Left renal cortex interstitium (tissue), 4 donors: ENCODE results near the gene CGNL1. TPM values are rescaled to one million over a fixed set of nuclear protein-coding genes. Genes with fewer than 3 reads are reported as not detected.

ENCODE experiments used
- DNase-seq, 4 donors: peaks; one replicate each; pipeline ENCODE4 v3.0.0-alpha.2; 2013; ENCODE audit warnings: low read depth in 4 of 4, low spot score in 2 of 4, missing footprints in 1 of 4
- polyA plus RNA-seq, 4 donors: library from polyadenylated mRNA; unstranded; fragments of 120-200 nt; gene quantifications; one replicate each; pipeline ENCODE4 v1.2.1, GENCODE V29; 2013; ENCODE audit not compliant: insufficient read length in 4 of 4

CGNL1 gene
- polyA plus RNA-seq, 4 donors, result 59.7 to 67.1 (median 62.9) TPM

DNA sequence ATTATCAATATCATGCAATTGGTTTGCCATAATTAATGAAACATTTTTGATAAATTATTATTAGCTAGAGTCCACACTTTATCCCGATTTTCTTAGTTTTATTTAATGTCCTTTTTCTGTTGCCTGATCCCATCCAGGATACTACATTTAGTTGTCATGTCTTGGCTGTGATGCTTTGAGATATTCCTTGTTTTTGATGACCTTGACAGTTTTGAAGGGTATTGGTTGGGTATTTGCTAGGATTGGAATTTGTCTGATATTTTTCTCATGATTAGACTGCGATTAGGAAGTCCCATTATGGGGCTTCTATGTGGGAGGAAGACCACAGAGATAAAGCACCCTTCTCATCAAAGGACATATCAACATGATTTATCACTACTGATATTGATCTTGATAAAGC, 43.0 kb downstream of the CGNL1 start:
- DNase-seq, result no peak

- no peak for DNase-seq
These were observed 44.8 kb downstream of the CGNL1 start for GRCh38 chr15:57421110-57421509.

- DNase-seq, result no peak
These were observed 45.2 kb downstream of the CGNL1 start for GRCh38 chr15:57421551-57421950.

DNA sequence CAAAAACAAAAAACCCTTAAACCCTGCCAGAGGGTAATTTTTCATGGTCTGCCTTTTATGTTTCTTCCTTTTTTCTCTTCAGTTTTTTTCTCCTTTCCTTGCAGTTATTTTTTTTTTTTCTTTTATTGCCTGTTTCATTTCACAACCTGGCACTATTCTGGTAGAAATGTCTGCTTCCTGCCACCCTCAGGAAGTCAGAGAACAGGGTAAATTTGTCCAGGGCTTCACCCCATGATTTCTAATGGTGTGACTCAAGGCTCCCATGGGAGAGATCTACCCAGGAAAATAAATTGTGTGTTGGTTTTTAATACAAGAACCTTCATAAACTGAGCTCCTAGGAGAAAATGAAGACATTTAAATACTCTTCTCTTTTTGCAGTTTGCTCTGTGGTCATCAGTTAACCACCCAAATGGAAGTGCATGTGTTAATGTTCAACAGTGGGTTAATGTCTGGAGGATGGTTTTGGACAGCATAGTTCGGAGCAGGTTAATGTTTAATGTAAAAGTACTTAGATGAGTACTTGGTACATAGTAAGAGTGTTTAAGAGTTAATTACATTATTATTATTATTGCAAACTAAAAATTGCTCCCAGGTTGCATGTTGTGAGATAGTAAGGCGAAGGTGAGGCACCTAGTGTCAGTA, 45.9 kb downstream of the CGNL1 start:
- DNase-seq, result no peak

DNA sequence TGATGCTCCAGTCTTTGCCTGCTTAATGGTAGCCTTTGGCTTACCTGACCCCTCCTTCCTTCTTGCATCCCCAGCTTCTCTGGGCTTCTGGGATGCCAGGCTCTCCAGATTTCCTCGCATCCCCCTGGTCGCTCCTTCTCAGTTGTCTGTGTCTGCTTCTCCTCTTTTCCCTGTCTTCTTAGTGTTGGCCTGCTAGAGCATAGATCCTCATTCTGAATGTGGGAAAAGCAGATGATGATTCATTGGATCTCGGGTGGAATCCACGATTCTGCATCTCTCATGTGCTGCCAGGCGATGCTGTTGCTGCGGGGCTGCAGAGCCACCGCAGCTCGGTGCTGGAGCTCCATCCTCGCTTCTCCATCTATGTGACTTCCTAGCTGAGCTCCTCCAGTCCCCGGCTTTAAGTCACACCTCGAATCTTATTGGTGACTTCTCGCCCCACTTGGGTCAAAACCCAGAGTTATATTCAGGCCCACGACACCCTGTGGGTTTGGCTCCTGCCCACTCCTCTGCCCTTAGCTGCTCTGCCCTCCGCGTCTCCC, 47.4 kb downstream of the CGNL1 start:
- no peak for DNase-seq

GRCh38 chr15:57424628-57425405, 48.5 kb downstream of the CGNL1 start:
- no peak for DNase-seq

- DNase-seq, result no peak
These were observed 49.5 kb downstream of the CGNL1 start for GRCh38 chr15:57425842-57426241.

GRCh38 chr15:57427367-57427821, 51.1 kb downstream of the CGNL1 start:
- DNase-seq, result no peak

- no peak for DNase-seq
These were observed 55.9 kb downstream of the CGNL1 start for GRCh38 chr15:57432141-57432741.

DNA sequence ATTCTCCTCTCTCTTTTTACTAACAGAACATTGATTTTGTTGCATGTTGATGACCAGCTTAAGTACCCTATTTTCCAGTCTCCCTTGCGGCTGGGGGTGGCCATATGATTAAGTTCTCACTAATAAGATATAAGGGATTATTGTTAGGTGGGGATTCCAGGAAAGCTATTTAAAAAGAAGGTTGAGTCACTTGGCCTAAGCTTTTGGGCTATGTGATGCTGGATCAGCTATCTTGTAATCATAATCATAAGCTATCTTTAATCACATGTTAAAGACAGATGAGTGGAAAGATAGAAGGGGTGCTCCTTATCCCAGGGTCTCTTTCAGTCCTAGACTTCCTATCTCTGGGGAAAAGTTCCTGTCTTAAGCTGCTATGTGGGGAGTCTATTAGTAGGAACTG, 59.9 kb downstream of the CGNL1 start:
- DNase-seq, result no peak

- DNase-seq, result no peak
These were observed 60.7 kb downstream of the CGNL1 start for GRCh38 chr15:57436961-57437360.

DNA sequence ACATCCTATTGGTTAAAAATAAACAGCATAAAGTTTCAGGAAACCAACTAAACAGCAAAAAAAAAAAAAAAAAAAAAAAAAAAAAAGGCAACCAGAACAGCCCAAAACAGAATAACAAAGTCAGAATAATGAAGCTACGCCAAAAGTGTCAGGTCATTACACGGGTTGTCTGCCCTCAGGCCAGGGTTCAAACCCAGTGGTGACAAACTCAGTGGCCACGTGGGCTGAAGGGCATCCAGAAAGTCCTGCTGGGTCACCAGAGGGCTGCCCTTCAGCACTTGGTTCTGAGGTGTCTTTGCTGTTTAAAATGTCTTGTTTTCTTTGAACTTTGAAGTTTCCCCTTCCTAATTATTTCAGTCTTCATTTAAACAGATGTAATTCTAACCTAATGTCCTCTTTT, 61.3 kb downstream of the CGNL1 start:
- DNase-seq, result no peak

DNA sequence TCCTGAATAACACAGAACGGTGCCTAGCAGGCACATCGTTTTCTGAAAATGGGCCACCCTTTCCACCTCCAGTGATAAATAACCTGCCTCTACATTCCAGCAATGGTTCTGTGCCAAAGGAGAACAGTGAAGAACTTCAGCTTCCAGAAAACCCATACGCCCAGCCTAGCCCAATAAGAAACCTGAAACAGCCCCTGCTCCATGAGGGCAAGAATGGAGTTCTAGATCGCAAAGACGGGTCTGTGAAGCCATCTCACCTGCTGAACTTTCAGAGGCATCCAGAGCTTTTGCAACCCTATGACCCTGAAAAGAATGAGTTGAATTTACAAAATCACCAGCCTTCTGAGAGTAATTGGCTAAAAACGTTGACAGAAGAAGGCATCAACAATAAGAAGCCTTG, 61.9 kb downstream of the CGNL1 start:
- no peak for DNase-seq

GRCh38 chr15:57439128-57440027, 63.1 kb downstream of the CGNL1 start:
- no peak for DNase-seq

DNA sequence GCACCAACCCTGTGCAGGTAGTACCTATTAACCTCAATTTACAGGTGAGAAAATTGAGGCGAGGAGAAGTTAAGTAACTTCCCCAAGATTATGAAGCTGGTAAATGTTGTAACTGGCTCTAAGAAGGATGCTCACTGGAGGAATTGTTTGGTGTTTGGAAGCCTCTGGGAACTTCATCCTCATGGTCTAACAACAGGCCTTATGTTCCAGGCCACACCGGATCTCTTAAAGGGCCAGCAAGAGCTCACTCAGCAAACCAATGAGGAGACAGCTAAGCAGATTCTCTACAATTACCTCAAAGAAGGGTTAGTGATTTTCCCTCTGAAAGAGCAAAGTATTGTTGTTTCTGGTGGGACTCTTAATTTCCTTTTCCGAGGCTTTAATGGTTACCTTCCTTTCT, 63.9 kb downstream of the CGNL1 start:
- DNase-seq, result no peak

DNA sequence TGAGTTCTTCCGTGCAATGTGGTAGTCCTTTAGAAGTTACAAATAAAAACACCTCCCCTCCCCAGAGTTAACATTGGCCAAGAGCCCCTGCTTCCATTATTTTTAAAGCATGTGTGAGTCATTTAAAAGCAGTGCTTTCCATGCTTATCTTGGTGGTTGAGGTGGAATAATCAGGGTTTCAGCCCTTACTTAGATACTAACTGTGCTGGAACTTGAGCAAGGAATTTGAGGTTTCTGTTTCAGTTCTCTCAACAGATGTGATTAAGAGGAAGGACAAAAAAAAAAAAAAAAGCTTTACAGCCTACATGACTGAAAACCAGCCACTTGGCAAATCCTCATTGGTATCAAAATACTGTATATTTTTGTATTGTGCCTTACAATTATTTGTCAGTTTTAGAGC, 64.5 kb downstream of the CGNL1 start:
- no peak for DNase-seq

- no peak for DNase-seq
These were observed 66.0 kb downstream of the CGNL1 start for GRCh38 chr15:57442335-57442734.

- no peak for DNase-seq
These were observed 67.2 kb downstream of the CGNL1 start for GRCh38 chr15:57443486-57443885.

DNA sequence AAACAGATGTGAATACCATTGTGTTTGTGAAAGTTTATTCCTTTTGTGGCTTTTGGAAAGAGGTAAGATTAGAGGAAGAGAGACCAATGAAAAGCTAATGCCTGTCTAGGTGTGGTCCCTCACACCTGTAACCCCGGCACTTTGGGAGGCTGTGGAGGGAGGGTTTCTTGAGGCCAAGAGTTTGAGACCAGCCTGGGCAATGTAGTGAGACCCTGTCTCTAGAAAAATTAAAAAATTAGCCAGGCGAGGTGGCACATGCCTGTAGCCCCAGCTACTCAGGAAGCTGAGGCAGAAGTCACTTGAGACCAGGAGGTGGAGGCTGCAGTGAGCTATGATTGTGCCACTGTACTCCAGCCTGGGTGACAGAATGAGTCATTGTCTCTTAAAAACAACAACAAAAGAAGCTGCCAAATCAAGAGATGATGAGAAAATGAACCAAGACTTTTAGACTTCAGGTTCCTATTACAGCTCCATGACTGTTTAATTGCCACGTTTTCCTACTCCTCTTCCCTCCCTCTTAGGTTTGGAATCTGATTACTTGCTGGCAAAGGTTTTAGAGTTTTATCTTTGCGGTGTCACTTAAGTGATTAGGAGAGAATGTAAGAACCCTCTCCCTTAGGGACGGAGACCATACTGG, 68.7 kb downstream of the CGNL1 start:
- DNase-seq, result no peak

DNA sequence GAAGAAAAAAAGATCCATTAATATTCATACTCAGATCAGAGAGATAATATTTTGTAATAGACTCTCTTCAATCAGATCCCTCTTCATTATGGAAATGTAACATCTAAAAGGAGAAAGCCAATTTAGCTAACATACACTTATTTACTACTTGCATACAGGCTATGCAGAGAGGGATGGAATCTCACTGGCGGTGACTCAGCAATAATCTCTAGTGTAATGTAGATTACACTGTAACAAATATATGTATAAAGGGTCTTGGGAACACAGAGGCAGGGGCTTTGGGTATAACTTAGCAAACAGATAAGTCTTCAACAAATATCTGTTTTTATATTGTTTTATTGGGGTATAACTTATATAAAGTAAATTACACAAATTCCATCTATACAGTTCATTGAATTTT, 69.6 kb downstream of the CGNL1 start:
- DNase-seq, result no peak
